NCI-H526 (cell line): ENCODE measurements around the gene MYL4.
"Not testable (repeated sequence)": the region's sequence is repeated elsewhere in the genome, so short reads cannot be mapped to it uniquely, and the experiment has no call there.

Source experiments
- DNase-seq, 2 experiments: peaks; one replicate each; lab custom pipeline; 2025; lab: John Stamatoyannopoulos, UW

Gene MYL4

DNA sequence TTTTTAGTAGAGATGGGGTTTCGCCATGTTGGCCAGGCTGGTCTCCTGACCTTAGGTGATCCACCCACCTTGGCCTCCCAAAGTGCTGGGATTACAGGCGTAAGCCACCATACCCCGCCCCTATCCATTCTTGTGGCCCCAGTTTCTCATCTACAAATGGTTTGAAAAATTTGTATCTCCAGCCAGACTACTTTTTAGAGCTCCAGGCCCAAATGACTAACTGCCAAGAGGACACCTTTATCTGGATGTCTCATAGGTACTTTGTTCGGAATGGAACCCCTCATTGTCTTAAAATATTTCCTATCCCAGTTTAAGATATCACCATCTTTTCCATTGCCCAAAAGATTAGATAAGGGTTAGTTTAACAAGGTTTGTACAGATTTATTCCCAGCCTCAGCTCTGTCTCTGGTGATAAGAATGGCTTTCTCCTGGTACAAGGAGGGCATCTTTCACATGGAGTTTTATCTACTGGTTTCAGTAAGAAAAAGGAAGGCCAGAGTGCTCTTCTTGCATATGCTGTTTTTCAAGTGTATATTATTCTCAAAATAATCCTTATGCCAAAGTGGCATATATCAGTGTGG, 15.1 kb upstream of the MYL4 start:
- DNase-seq, result no peak

DNA sequence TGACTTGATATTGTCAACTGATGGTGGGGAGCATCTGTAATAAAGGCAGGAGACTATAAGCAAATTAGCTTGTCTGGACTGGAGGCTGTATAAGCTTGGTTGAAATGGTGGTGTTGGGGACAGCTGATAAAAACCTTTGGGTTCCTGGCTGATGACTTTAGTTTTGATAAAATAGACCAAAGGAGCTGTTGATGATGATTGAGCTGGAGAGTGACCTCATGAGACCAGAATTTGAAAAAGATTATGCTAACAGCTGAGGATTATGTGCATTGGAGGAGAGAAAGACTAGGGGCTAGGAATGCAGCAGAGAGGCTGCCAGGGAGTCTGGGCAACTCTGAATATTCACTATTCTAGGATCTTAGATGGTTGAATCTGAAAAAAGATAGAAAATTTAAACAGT, 11.3 kb upstream of the MYL4 start:
- DNase-seq, result no peak

DNA sequence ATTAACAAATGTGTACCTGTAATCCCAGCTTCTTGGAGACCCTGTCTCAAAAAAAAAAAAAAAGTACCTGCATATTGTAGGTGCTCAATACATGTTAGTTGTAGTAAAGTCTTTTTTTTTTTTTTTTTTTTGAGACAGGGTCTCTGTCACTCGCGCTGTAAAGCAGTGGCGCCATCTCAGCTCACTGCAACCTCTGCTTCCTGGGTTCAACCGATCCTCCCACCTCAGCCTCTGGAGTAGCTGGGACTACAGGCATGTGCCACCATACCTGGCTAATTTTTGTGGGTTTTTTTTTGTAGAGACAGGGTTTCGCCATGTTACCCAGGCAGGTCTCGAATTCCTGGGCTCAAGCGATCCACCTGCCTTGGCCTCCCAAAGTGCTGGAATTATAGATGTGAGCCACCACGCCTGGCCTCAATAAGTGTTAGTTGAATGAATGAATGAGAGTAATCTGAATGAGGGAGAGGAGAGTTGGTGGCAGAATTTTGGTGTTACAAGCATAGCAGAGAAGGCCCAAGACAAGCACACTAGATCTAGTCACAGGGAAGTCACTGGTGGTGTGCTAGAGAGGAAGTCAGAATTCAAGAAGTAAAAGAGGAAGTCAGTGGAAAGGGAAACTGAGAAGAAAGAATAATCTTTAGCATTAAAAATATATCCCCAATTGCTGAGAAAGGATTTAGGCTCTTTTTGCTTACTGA, 9.4 kb upstream of the MYL4 start:
- no peak for DNase-seq

DNA sequence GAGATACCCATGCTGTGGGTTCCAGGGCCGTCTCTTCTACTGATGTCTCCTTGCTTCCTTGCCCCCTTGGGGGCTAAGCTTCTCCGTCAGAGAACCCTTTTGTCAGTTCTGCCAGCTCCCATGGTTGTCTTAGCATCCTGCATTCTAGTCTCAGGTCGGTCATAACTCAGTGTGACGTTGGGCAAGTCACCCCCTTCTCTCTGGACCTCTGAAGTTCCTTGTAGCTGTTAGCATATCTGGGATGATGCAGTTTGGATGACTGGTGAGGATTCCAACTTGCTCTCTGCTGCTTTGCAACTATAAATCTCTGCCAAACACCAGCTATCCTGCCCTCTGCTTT, 8.9 kb upstream of the MYL4 start:
- no peak for DNase-seq

DNA sequence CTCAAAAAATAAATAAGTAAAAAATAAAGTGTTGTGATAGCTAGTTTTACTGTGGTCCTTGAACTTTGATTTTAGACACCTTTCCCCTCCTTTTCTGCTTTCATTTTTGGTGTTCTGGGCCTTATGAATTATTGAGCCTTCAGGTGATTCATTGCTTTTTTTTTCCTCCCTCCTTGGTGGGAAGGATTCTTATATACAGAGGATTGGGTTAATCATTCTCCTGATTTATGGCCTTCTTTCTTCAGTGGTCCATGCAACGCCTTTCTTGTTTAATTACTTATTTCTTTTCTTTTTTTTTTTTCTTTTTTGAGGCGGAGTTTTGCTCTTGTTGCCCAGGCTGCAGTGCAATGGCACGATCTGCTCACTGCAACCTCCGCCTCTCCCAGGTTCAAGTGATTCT, 8.0 kb upstream of the MYL4 start:
- no peak for DNase-seq

DNA sequence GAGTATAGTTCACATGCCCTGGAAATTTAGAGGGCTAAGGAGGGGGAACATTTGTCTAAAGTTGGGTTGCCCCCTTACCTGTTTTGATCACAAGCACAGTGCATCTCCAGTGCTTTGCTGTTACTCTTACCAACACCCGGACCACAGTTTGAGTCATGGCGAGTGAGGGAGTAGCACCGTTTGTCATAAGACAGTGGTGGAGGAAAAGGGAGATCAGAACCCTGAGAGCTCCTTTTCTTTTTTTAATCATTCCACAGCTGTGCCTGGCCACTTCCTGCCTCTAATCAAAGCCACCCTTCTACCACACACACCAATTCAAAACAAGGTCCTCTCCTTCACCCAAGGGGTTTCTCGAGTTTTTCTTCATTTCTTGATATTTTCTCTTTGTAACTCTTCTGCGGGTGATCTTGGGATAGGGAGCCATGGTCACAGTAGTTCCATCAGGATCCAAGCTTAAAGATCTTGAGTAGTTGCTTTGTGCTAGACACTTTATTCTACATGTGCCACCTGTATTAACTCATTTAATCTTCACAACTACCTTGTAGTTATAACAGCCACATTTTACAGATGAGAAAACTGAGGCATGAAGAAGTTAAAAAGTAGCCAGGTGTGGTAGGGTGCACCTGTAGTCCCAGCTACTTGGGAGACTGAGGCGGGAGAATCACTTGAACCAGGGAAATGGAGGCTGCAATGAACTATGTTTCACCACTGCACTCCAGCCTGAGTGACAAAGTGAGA, 5.0 kb upstream of the MYL4 start:
- no peak for DNase-seq

DNA sequence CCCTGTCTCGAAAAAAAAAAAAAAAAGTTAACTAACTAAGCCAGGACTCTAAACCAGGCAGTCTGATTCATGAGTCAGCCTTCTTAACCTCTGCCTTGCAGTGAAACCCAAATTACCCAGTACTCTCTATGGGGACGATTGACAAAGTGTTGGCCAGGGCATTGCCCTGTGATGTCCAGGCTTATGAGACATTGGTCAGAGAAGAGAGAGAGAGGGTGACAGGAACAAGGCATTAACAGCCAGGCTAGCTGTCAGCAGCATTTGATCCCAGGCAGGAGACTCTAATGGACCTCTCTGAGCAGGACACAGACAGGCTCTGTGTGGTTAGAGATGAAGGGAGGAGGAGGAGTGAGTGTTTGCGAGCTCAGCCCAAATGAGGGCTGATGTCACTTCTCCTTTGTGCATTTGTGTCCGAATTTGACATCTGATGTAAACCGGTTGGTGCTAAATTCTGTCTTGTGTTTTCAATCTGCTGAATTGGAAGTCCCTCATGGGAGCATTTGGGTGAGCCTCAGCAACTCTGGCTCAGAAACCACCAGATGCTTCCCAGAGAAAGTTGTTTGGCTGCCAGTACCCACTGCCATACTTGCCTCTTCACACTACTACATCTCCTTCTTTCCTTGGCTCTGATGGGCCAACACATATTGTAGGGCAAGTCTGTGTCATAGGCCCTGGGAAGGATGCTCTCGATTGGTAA, 4.3 kb upstream of the MYL4 start:
- DNase-seq, result no peak

DNA sequence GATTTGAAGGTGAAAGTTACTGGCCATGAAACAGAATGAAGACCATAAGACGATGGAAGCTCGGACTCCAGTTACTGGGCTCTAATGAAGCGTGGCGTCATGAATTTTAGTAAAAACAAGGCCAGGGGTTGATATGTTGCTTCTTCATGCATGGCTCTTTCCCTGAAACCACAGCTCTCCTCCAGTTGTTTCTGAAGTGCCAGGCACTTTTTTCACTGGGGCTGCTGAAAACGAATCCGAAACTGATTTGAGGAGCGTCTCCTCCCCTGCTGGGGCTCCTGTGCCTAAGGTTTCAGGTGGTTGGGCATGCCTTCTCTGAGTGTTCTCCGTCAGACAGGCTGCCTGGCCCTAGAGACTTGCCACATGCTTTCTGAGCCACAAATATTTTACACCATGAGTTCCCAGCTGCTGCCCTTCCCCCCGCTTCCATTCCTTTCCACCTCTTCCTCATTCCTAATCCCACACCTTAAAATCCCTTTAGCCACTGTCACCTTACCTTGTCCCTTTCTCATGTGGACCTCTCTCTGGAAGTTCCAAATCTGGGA, 3.7 kb upstream of the MYL4 start:
- DNase-seq, result peak in 1 of 2 experiments; percentile 10

DNA sequence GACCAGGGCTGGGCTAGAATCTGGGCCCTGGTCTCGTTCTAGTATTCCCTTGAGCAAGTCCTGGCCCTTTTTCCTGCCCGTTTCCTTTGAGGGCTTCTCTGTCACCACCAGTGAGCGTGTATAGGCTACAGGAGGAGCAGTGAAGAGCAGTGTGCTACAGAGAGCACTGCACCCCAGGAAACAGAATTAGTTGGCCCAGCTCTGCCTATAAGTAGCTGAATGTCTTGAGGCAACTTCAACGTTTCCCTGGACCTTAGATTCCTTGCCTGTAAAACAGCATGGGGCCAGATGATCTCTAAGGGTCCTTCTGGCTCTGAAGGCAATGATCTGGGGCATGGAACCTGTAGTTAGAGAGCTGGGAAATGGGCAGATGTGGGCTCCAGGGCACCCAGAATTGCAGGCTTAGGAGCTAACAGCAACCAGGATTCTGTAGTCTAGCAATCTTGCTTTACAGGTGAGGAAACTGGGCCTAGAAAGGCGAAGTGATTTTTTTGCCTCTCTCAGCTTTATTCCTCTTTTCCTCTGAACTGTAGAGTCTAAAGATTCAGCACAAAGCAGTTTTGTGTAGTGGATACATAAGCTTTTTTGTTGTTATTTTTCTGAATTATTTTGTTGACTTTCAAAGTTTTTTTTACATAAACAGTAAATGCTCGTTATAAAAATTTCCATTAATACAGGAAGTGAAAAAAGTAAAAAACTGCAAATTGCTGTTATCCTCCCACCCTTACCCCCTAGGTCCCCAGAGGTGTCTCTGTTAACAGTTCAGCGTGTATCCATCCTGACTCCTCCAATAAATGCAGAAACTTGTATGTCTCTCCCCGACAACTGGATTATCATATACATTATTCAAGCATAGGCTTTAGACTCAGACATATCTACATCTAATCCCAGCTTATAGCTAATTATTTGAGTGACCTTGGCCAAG, 1.7 kb upstream of the MYL4 start:
- DNase-seq, result no peak

DNA sequence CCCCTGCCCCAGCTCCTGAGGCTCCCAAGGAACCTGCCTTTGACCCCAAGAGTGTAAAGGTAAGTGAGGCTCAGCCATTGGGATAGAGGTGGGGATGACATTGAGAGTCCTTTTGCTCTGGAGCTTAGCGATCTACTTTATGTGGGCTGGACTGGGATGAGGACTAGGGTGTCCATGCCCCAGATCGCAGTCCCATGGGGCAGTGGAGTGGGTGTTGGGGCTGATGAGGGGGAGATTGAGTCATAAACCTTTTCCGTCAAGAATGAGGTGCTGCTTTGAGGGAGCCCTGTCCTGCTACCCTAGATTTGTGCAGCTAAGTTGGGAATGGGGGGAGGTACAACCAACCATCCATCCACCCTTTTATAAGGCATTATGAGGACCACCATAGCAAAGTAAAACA, 351 bp downstream of the MYL4 start:
- DNase-seq, result no peak

DNA sequence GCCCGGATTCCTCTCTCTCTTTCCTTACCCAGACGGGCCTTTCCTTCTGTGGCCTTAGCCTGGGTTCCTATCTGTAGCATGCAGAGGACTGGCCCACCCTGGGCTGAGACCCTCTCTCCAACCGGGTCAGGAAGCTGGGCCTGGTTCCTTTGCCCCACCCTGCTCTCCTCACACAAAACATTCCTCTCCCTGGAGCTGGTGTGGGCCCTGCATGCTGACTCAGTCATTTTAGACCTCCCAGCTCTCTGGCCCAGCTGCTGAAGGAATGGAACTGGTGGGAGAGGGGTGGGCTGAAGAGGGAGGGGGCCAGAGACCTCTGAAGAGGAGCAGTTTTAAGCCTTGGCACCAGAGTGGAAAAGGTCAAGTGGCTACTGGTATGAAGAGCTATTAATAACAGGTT, 957 bp downstream of the MYL4 start:
- DNase-seq, result no peak

DNA sequence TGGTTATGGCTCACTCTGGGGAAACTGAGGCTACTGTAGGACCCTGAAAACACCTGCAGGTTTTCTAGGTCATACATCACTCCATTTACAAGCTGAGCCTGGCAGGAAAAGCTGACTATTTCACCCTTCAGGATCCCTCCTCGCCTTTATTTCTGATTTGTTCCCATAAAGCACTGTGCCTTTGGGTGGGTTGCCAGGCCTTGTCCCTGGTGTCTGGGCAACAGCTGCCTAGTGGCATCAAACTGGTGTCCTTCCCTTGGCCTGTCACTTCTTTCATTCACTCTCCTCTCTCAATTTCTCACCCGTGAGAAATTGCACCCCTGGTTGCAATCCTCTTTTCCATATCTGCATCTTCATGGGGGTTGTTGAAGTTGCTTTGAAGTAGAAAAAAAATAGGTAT, 1.6 kb downstream of the MYL4 start:
- no peak for DNase-seq

DNA sequence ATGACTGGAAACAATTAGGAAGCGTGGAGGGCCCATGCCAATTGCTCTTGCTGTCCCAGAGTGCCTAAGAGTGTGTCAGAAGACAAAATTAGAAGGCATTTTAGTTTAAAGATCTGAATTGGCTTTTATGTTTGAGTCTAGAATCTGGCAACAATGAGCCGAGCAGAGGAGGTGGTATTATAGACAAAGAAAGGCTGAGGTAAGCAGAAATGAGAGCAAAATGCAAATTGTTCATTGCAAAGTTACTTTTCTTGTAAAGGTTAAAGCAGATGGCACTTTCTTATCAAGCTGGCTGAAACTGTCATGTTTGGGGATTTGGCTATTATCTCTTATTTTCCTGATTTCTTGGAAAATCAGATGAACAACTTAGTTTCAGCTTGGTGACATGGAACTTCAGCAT, 3.3 kb downstream of the MYL4 start:
- no peak for DNase-seq

DNA sequence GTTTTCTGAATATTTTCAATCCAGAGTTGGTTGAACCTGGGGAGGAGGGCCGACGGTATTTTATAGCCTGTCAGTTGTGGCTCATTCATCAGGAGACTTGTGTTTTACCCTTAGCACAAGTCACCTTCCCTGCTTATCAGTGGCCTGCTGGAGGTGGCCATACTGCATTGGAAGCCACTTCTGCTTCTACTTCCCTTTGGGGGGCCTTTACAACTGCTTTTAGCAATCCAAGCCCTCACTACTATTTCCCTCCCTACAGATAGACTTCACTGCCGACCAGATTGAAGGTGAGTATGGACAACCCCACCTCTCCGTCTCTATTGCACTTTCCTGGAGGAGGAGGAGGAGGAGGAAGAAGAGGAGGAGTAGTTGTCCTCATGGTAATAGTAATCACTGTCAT, 4.4 kb downstream of the MYL4 start:
- no peak for DNase-seq

DNA sequence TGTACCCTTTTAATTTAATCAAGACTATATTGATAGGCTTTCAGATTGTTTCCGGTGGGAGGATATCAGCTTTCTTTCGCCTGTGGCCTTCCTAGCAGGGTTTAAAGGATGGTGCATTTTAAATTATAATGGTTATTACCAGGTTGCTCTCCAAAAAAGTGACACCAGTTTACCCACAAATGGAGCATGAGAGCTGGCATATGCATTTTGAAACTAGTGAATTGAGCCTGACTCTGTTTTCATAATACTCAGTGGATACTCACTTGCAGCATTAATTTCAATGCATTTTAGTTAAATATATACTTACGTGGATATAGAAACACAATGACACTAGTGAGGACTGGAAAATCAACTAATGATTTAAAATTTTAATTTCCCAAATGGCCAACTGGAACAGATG, 5.8 kb downstream of the MYL4 start:
- DNase-seq, result no peak

DNA sequence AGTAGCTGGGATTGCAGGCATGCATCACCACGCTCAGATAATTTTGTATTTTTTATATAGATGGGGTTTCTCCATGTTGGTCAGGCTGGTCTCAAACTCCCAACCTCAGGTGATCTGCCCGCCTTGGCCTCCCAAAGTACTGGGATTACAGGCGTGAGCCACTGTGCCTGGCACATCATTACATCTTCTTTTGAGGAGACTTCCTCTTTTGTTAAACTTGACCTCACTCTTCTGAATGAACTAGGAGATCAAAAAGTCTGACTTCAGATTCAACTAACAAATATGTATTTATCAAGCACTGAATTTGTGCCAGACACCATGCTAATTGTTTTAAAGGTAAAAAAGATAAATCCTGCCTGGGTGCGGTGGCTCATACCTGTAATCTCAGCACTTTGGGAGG, 7.7 kb downstream of the MYL4 start:
- not testable (repeated sequence) for DNase-seq

DNA sequence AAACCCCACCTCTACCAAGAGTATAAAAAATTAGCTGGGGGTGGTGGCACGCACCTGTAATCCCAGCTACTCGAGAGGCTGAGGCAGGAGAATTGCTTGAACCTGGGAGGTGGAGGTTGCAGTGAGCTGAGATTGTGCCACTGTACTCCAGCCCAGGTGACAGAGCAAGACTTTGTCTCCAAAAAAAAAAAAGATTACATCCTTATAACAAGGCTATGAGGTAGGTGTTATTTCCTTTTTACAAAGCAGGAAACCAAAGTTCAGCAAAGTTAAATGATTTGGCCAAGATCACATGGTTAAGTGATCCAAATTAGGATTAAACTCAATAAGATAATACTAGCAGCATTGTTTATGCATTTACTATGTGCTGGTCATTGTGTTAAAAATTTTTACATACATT, 8.1 kb downstream of the MYL4 start:
- not testable (repeated sequence) for DNase-seq

DNA sequence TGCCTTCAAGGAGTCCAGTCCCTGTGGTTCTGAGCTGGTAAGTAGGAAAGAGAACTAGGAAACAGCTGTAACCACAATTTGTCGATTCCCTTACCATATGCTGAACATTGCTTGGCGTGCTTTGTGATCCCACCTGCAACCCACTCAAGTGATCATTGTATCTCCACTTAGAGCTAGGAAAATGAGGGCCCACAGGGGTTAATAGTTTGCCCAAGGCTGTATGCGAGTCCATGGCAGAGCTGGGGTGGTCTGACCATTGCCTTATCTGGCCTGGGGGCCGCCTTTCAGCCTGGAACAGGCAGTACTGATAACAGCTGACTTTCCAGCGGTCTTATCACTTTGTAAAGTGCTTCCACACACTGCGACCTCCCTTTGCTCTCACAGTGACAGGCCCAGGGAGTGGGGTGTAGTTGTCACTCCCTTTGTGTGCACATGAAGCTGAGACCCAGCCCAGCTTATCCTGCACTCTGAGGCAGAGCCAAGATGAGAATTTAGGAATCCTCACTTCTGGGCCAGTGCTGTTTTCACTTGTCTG, 9.8 kb downstream of the MYL4 start:
- no peak for DNase-seq

DNA sequence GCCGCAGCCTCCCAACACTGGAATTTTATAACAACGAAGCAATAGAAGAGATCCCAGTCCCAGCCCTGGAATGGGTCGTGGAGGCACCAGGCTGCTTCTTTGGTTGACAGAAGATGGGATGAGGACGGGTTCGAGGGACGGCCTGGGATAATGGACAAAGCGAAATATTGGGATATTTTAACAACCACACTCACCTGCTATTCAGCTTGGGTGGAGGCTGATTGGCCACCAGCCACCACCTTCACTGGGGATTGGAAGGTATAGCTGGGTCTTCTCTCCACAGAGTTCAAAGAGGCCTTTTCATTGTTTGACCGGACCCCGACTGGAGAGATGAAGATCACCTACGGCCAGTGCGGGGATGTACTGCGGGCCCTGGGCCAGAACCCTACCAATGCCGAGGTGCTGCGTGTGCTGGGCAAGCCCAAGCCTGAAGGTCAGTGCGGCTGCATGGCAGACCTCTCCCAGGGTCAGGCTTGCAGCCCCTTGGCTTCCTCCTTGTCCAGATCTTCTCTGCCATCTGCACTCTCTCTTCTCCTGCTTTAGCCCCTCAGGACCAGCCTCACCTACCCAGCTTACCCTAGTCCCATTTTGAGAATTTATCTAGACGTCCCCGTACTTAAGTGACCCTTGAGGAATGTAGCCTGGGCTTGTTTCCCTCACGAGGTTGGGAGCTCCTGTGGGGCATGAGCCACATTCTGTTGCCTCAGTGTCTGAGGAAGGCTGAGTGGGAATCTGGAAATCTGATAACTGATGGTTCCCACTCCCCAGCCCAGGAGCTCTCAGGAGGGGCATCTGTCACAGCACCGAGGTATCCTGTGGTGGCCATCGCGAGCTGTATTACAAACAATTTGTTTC, 10.7 kb downstream of the MYL4 start:
- no peak for DNase-seq

DNA sequence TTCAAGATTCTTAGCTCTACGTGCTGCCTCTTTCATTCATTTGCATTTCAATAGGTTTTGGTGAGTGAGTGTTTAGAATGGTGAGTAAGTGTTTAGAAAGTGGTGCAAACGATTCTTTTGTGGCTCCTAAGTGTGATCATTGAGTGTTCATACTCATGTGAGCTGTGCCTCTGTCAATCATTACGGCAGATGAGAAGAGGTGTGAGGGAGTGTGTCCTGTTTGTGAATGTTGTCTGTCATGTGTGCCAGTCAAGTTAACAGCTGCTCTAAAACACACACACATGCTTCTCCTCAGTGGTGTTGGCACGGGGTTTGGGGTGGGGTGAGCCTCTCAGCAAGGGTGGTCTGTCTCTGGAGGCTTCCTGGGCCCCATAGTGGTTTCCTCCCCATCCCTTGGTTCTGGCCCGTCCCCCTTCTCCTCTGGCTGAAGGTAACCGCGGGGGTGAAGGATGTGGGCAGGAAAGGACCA, 11.4 kb downstream of the MYL4 start:
- no peak for DNase-seq
